Pons (tissue), 1 donor: ENCODE data around the gene EFHB.
"Not testable (repeated sequence)": the region's sequence is repeated elsewhere in the genome, so short reads cannot be mapped to it uniquely, and the experiment has no call there.

ENCODE experiments used
- DNase-seq: peaks from one replicate; pipeline ENCODE4 v3.0.0-alpha.2; 2016; ENCODE audit warnings: low spot score

The EFHB gene

DNA sequence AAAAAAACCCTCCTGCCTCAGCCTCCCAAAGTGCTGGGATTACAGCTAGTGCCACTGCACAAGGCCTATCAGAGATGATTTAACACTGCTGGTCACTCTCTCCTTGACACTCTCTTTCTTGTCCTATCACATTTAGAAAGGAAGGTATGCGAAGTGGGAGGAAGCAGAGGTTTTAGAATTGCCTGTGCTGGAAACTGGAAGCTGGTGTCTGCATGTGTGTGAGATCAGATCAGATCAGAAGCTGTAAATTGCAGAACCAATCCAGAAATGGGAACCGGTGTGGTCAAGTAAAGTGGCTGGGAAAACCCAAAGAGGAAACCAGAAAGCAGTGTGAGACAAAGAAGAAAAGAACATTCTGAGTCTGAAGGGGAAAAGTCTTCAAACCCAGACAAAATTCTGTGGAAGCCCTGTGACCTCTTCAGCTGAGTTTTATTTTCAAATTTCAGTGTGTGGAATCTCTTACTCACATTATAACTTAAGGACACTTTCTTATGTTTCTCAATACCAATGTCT lies 2.8 kb downstream of the EFHB start:
- peak; percentile 80 for DNase-seq

DNA sequence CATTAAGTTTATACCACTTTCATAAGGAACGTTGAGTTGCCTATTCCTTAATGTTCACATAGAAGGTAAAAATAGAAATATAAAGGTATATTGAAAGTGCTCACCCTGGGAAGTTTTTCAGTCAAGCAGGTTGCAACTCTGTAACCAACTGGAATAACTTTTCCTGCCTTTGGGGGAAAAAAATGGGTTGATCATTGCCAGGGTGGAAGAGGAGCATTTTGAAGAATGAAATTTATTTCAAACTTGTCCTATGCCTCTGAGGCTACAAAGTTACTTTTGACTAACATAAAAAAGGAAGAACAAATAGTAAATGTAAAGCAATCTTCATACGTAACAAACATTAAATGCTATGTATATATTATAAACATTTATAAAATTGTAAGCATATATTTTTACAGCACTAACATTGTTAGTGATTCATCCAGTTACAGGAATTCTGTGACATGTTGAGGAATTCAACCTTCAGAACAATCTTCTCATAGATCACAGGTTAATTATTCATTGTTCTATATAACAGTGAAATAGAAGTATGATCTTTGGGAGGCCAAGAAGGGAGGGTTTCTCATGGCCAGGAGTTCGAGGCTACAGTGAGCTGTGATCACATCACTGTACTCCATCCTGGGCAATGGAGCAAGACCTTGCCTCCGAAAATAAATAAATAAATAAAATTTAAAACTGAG lies 13.5 kb downstream of the EFHB start:
- no peak for DNase-seq

DNA sequence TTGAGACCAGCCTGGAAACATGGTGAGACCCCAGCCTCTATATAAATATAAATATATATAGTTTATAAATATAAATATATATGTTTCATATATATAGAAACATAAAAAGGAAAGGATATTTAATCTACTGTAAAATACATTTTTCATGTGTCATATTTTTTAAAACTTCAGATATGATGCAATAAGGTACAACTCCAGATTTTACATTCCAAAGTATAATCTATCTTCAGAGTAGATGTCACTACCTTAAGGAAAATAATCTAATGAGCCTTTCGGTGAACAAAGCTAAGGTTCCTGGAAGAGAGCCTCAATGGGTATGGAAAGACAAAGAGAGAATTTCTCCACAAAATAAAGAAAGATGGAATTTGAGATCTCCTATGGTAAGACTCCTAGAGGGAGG lies 16.9 kb downstream of the EFHB start:
- DNase-seq, result no peak

DNA sequence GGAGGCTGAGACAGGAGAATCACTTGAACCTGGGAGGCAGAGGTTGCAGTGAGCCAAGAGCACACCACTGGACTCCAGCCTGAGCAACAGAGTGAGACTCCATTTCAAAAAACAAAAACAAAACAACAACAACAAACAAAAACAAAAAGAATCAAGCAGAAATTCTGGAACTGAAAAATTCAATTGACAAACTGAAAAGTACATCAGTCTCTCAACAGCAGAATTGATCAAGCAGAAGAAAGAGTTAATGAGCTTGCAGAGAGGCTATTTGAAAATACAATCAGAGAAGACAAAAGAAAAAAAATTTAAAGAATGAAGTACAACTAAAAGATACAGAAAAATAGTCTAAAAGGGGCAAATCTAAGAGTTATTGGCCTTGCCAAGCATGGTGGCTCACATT lies 22.6 kb downstream of the EFHB start:
- DNase-seq, result no peak

DNA sequence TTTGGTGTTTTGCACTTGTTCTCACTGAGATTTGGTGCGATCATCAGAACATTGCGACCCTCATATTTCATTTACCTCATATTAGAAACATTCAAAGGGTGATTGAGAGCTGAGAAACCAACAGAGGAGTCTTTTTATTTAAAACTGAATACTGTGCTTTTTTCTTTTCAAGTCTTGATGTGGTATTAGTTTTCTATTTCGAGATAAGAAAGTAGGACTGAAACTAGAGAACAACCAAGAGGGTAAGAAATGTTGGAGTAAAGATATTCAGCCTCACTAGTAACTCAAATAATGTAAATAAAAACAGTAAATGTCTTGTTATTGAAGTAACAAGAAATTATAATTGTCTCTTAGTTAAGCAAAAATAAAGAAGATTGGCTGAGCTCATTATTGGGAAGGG lies 26.5 kb downstream of the EFHB start:
- no peak for DNase-seq

DNA sequence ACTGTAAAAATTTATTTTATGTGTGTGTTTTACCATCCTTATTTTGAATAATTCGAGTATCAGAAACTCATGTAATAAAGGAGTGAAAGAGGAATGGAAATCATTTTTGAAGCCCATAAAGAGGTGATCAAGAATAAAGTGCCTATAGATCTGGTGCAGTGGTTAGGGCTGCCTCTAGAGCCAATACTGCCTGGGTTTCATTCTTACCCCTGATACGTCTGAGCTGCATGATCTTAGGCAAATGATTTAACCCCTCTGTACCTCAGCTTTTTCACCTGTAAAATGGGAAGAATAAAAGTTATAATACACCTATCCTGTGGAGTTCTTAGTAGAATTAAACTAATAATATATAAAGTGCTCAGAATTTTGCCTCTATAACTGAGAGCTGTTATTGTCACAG lies 30.4 kb downstream of the EFHB start:
- DNase-seq, result no peak

DNA sequence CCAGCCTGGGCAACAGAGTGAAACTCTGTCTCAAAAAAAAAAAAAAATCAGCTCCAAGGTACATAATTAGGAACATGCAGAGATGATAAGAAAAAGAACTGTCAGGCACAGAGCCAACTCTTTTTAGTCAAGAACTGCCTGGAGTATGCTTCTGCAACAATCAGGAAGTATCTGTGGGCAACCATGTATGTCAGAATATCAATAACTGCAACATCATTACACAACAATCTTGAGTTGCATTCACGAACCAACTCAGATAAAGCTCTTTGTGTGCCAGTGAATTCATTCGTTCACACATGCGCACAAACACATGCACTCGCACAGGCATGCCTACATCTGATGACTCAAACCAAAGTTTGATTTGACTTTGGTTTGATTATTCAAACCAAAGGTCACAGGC lies 32.1 kb downstream of the EFHB start:
- no peak for DNase-seq

DNA sequence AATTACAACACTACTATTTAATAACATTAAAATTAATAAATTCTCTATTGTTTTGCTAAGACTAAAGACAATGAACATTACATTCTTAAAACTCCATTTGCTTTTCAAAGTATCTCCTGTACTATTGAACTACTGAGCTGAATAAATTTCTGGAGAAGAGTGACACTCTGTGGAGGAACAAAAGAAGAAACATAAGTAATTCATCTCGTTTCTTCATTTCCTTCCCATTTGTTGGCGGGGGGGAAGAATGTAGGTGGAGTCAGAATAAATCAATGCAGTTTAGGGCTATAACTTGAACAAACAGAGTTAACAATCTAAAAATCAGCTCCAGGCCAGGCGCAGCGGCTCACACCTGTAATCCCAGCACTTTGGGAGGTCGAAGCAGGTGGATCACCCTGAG lies 32.7 kb downstream of the EFHB start:
- no peak for DNase-seq

DNA sequence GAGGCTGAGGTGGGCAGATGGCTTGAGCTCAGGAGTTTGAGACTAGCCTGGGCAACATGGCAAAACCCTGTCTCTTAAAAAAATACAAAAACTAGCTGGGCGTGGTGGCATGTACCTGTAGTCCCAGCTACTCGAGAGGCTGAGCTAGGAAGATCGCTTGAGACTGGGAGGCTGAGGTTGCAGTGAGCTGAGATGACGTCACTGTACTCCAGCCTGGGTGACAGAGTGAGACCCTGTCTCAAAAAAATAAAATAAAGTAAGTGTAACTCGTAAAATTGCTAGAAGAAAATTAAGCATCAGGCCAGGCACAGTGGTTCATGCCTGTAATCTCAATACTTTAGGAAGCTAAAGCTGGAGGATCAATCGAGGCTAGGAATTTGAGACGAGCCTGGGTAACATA lies 34.2 kb downstream of the EFHB start:
- not testable (repeated sequence) for DNase-seq

DNA sequence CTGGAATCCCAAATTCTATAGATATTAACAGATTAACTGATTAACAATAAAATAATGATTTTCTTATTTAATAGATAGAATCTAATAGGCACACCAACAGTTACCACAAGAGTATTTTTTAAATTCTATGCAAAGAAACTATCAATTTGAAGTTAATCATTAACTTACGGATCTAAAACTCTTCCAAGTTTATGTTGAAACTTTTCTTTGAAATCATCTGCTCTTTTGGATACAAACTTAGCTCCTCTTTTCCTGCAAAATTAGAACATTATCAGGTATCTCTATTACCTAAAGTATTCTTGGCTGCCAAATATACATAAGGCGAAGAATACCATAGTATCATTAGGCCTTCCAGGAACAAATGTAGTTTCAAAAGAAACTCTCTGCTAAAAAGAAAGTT lies 34.8 kb downstream of the EFHB start:
- no peak for DNase-seq

DNA sequence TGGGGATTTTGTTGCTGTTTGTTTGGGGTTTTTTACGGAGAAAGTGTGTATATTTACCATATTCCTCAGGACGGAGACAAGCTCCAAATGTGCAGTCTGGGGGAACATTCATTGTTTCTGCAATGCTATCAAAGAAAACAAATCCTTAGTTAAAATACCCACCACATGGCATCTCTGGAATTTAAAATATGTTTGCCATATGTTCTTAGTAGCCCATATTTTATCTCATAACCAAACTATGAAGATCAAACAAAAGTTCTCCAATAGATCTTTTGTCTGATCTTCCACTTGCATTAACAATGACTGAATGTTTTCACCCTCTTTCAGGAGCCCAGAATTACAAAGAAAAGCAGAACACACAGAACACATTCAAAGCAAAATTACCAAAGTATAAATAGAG lies 35.3 kb downstream of the EFHB start:
- peak; percentile 35 for DNase-seq

DNA sequence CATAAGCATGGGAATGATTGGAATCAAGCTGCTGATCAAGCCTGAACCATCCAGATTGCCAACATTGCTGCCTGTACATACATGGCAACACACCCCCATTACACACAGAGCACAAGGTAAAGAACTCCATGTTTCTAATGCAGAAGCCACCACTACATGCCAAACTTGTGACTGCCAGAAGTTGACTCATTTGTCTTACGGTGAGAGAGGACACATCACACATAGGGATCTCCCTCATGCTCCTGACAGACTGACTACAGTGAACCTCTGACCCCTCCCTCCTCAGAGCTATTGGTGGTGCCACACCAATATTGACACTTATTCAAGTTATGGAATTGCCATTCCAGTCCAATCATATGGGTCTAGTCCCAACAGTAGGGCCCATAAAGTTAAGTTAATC lies 42.3 kb downstream of the EFHB start:
- DNase-seq, result no peak

DNA sequence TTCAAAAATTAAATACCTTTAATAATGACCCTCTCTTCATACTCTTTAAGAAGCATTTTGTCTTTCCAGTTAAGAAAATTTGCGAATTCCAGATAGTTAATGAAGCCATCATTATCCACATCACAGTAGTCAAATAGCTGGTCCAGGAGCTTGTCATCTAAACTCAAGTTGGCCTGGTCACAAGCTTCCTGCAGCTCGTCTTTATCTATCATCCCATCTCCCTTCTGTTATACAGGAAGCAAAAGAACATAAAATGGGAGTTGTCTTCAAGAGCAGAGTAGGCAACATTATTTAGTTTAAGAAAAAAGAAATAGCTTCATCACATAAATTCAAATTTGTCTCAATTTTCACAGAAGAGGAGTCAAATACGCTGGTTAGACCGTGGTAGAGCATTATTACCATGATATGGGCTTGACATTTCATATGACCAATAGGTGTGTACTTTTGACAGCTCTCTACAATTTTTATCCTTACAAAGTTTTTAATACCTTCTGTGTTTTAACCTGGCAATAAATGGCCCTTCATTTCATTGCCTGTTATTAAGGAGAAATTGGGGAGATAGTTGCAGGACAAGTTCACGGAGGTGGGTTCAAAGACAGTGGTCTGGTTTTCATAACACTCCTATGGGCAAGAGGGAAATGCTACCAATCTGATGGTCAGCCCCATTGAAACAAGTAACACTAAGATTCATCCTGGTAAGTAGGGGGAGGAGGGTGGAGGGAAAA lies 45.4 kb downstream of the EFHB start:
- DNase-seq, result peak; percentile 3

DNA sequence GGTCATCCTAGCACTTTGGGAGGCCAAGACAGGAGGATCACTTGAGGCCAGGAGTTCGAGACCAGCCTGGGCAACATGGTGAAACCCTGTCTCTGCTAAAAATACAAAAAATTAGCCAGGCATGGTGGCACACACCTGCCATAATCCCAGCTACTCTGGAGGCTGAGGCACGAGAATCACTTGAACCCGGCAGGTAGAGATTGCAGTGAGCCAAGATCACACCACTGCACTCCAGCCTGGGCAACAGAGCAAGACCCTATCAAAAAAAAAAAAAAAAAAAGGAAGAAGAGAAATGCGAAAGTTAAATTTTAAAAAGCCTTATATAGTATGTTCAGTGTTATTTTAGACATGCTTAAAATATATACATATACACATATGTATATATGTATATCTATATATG lies 46.9 kb downstream of the EFHB start:
- not testable (repeated sequence) for DNase-seq

DNA sequence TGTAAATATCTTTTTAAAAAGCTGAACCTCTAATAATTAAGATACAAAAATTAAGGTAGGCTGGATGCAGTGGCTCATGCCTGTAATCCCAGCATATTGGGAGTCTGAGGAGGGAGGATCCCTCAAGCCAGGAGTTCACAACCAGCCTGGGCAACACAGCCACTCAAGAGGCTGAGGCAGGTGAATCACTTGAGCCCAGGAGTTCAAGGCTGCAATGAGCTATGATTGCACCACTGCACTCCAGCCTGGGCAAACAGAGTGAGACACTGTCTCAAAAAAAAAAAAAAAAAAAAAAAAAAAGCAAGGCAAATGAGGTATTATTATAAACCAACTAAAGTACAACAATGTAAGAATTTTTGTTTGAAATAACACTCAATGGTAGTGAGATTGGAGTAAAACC lies 47.6 kb downstream of the EFHB start:
- no peak for DNase-seq

DNA sequence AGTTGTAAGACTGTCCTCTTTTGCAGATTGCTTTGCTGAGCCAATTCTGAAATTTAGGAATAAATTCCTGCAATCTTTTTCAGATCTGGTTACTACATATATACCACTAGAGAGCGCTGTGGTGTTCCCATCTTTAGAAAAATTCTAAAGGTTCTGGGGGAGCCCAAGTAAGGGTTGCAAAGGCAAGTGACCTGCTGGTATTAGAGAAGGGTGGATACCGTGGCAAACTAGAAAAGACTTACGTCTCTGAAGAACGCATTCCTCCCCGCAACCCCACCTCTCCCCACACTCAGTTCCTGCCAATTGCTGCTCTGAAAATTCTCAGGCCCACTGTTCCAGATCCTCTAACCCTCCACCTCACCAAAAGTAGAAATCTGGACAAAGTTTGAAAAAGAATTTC lies 48.5 kb downstream of the EFHB start:
- DNase-seq, result peak; percentile 80

DNA sequence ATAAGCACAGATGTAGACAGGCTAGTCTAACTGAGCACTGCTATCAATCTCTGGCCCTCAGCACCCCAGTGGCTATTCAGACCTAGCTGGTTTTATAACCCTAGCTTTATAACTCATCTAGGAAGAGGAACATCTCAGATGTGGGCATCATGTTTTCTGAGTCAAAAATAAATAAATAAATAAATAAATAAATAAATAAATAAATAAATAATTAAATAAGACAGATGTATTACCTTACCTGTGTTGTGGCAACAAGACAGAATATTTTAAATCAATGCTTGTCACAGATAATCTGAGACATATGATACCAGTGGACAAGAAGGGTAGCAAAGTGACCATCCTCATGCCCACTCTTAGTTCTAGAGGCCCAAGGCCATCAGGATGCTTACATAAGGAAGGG lies 52.2 kb downstream of the EFHB start:
- no peak for DNase-seq

DNA sequence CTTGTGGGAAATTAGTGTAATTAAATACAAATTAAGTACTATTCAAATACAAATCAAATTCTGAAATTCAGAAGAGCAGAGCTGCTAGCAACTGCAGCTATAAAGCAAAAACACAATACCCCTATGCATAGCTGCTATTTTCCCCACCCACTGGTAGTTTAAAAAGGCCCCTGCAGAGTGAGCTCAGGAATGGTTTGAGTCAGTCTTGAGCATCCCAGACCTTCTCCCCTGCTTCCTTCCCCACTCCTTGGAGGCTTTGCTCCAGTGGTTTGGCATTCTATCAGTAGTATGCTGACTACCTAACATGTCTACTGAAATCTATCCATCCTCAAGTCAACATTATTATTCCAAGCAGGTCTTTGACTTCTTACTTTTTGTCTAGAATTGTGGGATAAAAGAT lies 53.0 kb downstream of the EFHB start:
- DNase-seq, result no peak

DNA sequence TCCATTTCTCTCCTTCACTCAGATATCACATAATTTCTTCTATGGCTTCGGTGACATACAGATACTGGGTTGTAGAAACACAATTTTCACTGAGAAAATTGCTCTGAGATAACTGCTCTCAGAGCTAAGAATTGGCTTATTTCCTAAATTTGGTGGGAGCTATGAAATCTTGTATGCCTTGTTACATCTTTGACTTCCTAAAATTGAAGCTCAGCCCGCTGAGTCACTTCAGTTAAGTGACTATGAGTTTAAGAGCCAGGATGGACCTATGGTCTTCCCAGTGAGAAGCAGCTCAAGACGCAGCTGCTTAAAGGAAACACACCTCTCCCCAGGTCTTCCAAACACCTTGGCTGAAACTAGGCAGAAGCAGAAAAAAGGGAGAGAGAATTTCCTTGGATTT lies 56.4 kb downstream of the EFHB start:
- no peak for DNase-seq

DNA sequence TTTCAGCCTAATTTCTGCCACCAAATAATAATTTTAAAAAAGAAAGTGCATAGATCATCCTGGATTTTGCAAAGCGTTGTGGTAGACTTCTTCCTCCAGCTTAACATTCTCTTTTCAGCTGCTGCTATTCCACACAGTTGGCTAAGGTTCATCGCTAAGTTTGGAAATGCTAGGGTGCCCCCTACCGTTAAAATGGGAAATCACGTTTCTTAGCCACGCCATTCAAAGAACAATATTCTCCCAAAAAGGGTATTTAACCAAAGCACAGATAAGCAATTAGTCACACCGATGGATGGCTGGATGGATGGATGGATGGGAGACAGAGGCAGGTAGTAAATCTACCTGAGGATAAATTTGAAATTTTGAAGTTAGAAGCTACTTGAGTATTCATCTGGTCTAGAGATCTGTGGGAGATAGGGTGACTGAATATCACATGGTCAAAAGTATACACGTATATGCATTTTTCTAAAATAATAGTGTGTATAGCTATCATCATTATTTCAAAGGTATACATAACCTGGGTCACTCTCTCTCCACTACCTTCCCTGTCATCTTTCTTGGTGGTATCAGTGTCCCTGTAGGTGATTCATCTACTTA lies 67.2 kb downstream of the EFHB start:
- peak; percentile 83 for DNase-seq

DNA sequence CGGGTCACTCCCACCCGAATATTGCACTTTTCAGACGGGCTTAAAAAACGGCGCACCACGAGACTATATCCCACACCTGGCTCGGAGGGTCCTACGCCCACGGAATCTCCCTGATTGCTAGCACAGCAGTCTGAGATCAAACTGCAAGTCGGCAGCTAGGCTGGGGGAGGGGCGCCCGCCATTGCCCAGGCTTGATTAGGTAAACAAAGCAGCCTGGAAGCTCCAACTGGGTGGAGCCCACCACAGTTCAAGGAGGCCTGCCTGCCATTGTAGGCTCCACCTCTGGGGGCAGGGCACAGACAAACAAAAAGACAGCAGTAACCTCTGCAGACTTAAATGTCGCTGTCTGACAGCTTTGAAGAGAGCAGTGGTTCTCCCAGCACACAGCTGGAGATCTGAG lies 78.7 kb downstream of the EFHB start:
- not testable (repeated sequence) for DNase-seq

DNA sequence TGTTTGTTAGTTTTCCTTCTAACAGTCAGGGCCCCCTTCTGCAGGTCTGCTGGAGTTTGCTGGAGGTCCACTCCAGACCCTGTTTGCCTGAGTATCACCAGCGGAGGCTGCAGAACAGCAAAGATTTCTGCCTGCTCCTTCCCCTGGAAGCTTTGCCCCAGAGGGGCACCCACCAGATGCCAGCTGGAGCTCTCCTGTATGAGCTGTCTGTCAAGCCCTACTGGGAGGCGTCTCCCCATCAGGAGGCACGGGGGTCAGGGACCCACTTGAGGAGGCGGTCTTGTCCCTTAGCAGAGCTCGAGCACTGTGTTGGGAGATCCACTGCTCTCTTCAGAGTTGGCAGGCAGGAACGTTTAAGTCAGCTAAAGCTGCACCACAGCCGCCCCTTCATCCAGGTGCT lies 87.4 kb downstream of the EFHB start:
- DNase-seq, result not testable (repeated sequence)
